HCT116 (cell line): ENCODE results near the gene MINDY4B.
"Not testable (repeated sequence)": the region's sequence is repeated elsewhere in the genome, so short reads cannot be mapped to it uniquely, and the experiment has no call there.

Source experiments
- ELF1 ChIP-seq: IDR thresholded peaks from 2 replicates; pipeline ENCODE4 v1.6.1; 2012; ENCODE audit warnings: low read depth, borderline replicate concordance
- EZH2 ChIP-seq: fragments of 200-600 bp; sonication (generic); IDR thresholded peaks from 2 replicates; pipeline ENCODE4 v1.6.1; 2017; ENCODE audit warnings: antibody characterized with exemption, mixed run types
- POLR2A ChIP-seq: IDR thresholded peaks from 2 replicates; pipeline ENCODE4 v1.7.0; 2011; ENCODE audit warnings: borderline replicate concordance; ENCODE audit not compliant: insufficient read depth, insufficient read length; ENCODE audit errors: extremely low read depth
- POLR2AphosphoS5 ChIP-seq: IDR thresholded peaks from 2 replicates; pipeline ENCODE4 v1.6.1; 2011; ENCODE audit warnings: mild to moderate bottlenecking, low read depth, low read length, moderate library complexity
- SP1 ChIP-seq: IDR thresholded peaks from 2 replicates; pipeline ENCODE4 v1.6.1; 2012; ENCODE audit warnings: low read depth
- TCF7L2 ChIP-seq: IDR thresholded peaks from 2 replicates; pipeline ENCODE4 v1.7.0; 2011; ENCODE audit warnings: borderline replicate concordance, inconsistent platforms; ENCODE audit not compliant: insufficient read depth, insufficient read length; ENCODE audit errors: extremely low read depth
- ZNF274 ChIP-seq: fragments of 200-500 bp; sonication (Bioruptor generic); IDR thresholded peaks from 2 replicates; pipeline ENCODE4 v1.6.1; 2014; ENCODE audit warnings: mild to moderate bottlenecking, low read depth, low read length, inconsistent platforms
- TF ChIP-seq, protein P1 (sequence below), 3 experiments: fragments of 200-600 bp in 1 of 3; sonication (generic) in 1 of 3; IDR thresholded peaks in 2 of 3; conservative IDR thresholded peaks in 1 of 3; 2 replicates each; pipeline ENCODE4 v1.5.1; 2012 to 2017; ENCODE audit warnings: low read depth in 2 of 3, low read length in 2 of 3, antibody characterized with exemption in 1 of 3, borderline replicate concordance in 1 of 3, control low read depth in 1 of 3, mild to moderate bottlenecking in 1 of 3, mixed read lengths in 1 of 3, mixed run types in 1 of 3, moderate library complexity in 1 of 3; ENCODE audit not compliant: insufficient read depth in 1 of 3
- TF ChIP-seq, protein P2 (sequence below): IDR thresholded peaks from 2 replicates; pipeline ENCODE4 v1.6.1; 2012
- TF ChIP-seq, protein P3 (sequence below): IDR thresholded peaks from 2 replicates; pipeline ENCODE4 v1.6.1; 2011; ENCODE audit warnings: mild to moderate bottlenecking, low read length, moderate library complexity; ENCODE audit not compliant: insufficient replicate concordance; ENCODE audit errors: extremely low read depth

DNA sequence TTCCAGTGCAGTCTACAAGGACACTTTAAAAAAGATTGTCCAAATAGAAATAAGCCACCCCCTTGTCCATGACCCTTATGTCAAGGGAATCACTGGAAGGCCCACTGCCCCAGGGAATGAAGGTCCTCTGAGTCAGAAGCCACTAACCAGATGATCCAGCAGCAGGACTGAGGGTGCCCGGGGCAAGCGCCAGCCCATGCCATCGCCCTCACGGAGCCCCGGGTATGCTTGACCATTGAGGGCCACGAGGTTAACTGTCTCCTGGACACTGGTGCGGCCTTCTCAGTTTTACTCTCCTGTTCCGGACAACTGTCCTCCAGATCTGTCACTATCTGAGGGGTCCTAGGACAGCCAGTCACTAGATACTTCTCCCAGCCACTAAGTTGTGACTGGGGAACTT lies 47.3 kb downstream of the MINDY4B start:
- TF ChIP-seq, protein P1, sequence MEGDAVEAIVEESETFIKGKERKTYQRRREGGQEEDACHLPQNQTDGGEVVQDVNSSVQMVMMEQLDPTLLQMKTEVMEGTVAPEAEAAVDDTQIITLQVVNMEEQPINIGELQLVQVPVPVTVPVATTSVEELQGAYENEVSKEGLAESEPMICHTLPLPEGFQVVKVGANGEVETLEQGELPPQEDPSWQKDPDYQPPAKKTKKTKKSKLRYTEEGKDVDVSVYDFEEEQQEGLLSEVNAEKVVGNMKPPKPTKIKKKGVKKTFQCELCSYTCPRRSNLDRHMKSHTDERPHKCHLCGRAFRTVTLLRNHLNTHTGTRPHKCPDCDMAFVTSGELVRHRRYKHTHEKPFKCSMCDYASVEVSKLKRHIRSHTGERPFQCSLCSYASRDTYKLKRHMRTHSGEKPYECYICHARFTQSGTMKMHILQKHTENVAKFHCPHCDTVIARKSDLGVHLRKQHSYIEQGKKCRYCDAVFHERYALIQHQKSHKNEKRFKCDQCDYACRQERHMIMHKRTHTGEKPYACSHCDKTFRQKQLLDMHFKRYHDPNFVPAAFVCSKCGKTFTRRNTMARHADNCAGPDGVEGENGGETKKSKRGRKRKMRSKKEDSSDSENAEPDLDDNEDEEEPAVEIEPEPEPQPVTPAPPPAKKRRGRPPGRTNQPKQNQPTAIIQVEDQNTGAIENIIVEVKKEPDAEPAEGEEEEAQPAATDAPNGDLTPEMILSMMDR (IDR thresholded peaks at IDR 0.05 in 2 of 3, conservative IDR thresholded peaks at IDR 0.05 in 1 of 3; ENCODE audit: borderline replicate concordance in 1 of 3, insufficient read depth in 1 of 3, low read depth in 2 of 3, low read length in 2 of 3), result not testable (repeated sequence)
- TF ChIP-seq, protein P2, sequence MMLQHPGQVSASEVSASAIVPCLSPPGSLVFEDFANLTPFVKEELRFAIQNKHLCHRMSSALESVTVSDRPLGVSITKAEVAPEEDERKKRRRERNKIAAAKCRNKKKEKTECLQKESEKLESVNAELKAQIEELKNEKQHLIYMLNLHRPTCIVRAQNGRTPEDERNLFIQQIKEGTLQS, result not testable (repeated sequence)
- not testable (repeated sequence) for TF ChIP-seq ZNF274, TCF7L2, POLR2A, EZH2, ELF1, SP1, POLR2AphosphoS5
- TF ChIP-seq, protein P3, sequence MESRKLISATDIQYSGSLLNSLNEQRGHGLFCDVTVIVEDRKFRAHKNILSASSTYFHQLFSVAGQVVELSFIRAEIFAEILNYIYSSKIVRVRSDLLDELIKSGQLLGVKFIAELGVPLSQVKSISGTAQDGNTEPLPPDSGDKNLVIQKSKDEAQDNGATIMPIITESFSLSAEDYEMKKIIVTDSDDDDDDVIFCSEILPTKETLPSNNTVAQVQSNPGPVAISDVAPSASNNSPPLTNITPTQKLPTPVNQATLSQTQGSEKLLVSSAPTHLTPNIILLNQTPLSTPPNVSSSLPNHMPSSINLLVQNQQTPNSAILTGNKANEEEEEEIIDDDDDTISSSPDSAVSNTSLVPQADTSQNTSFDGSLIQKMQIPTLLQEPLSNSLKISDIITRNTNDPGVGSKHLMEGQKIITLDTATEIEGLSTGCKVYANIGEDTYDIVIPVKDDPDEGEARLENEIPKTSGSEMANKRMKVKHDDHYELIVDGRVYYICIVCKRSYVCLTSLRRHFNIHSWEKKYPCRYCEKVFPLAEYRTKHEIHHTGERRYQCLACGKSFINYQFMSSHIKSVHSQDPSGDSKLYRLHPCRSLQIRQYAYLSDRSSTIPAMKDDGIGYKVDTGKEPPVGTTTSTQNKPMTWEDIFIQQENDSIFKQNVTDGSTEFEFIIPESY, result not testable (repeated sequence)
